OCI-LY1 (cell line): ENCODE measurements around the gene ZNF768.

Experiments used
- EZH2 ChIP-seq: fragments of 200-600 bp; sonication (generic), shearing (Covaris generic); IDR thresholded peaks from 2 replicates; pipeline ENCODE4 v1.8.0; 2017; ENCODE audit warnings: borderline replicate concordance, mixed run types, mild to moderate bottlenecking, antibody characterized with exemption, low read length, moderate library complexity, mixed read lengths
- TF ChIP-seq, protein P1 (sequence below): fragments of 200-600 bp; sonication (generic), shearing (Covaris generic); IDR thresholded peaks from 2 replicates; pipeline ENCODE4 v1.5.1; 2017; ENCODE audit warnings: mild to moderate bottlenecking, antibody characterized with exemption, low read length, moderate library complexity, mixed read lengths

DNA sequence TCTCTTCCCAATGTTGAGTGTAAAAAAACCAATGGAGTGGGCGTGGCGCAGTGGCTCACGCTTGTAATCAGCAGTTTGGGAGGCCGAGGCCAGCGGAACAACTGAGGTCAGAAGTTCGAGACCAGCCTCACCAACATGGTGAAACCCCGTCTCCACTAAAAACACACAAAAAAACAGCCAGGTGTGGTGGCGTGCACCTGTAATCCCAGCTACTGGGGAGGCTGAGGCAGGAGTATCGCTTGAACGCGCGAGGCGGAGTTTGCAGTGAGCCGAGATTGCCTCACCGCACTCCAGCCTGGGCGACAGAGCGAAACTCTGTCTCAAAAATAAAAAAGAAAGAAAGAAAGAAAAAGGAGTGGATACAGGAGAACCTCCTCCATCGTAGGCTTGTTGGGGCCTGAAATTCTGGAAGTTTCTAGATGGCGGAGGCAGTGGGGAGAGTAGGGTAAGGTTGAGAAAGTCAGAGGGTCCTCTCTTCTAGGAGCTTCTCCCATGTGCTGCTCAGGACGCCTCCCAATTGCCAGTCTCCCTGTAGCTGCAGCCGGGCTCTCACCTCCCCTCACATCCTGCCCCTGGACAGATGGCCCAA is 32.5 kb upstream of the ZNF768 start:
- TF ChIP-seq, protein P1, sequence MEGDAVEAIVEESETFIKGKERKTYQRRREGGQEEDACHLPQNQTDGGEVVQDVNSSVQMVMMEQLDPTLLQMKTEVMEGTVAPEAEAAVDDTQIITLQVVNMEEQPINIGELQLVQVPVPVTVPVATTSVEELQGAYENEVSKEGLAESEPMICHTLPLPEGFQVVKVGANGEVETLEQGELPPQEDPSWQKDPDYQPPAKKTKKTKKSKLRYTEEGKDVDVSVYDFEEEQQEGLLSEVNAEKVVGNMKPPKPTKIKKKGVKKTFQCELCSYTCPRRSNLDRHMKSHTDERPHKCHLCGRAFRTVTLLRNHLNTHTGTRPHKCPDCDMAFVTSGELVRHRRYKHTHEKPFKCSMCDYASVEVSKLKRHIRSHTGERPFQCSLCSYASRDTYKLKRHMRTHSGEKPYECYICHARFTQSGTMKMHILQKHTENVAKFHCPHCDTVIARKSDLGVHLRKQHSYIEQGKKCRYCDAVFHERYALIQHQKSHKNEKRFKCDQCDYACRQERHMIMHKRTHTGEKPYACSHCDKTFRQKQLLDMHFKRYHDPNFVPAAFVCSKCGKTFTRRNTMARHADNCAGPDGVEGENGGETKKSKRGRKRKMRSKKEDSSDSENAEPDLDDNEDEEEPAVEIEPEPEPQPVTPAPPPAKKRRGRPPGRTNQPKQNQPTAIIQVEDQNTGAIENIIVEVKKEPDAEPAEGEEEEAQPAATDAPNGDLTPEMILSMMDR = no peak
- no peak for TF ChIP-seq EZH2
